HG03139 (cell line): ENCODE measurements around the gene RNFT2.
A peak's percentile ranks its signal among the peaks of the same experiment; 100 is the strongest.

Source experiments
- ATAC-seq: cut with Tn5 transposase; IDR thresholded peaks from one replicate; pipeline ENCODE4 v1.9.1; 2021; ENCODE audit not compliant: unreplicated experiment

The RNFT2 gene, protein sequence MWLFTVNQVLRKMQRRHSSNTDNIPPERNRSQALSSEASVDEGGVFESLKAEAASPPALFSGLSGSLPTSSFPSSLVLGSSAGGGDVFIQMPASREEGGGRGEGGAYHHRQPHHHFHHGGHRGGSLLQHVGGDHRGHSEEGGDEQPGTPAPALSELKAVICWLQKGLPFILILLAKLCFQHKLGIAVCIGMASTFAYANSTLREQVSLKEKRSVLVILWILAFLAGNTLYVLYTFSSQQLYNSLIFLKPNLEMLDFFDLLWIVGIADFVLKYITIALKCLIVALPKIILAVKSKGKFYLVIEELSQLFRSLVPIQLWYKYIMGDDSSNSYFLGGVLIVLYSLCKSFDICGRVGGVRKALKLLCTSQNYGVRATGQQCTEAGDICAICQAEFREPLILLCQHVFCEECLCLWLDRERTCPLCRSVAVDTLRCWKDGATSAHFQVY

GRCh38 chr12:116737774-116738657, at the start of gene RNFT2, which contains the start of gene SPRING1:
Gene RNFT2 (plus strand): TSS chr12:116738315. CDS start chr12:116740498, 2,183 bp downstream.
Gene SPRING1 (minus strand): TSS chr12:116738069. CDS start chr12:116737900, 169 bp downstream.
- ATAC-seq, result peak; percentile 97

GRCh38 chr12:116689521-116689920, 48.6 kb upstream of the RNFT2 start:
- no peak for ATAC-seq

DNA sequence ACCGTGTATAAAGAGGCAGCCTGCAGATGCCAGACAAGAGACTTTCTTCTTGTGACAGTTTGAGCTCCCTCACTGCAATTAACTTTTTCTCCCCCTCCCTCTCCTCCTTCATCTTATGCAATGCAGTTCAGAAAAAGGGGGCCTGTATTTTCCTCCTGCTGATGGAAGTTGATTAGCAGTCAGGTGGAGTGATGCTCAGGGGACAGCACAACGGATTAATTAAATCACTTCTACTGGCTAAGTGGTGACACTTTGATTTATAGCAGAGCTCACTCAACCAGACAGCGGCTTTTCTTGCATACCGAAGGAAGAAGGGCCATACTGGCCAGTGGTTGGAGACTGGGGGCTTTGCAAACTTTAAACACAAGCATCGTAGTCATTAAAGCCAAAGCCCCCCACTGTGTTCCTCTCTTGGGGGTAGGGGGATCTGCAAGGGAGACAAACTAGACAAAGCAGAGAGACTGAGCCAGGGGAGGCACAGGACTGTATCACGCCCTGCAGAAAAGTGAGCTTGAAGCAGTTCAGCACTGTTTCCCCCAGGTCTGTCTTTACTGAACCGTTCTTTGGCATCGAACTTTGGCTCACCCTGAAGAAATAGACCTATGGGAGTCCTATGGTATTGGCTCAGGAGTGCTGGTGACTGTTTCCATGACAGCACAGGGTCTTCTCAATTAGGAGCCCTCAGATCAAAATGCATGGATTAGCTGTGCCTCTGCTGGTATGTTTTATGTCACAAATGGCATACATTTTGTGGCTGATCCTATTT, 48.0 kb upstream of the RNFT2 start:
- no peak for ATAC-seq

DNA sequence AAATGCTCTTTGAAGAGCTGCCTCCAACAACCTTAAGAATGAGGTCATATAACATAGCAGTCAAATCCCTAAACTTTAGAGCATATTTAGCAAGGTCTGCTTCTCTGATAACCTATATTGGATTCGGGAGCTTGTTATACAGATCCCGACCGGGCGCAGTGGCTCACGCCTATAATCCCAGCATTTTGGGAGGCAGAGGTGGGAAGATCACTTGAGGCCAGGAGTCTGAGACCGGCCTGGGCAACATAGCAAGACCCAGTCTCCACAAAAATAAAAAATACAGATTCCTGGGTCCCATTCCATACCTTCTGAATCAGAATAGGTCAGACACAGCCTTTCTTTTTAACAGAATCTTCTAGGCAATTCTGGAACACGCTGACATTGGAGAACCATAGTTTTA, 46.9 kb upstream of the RNFT2 start:
- no peak for ATAC-seq

DNA sequence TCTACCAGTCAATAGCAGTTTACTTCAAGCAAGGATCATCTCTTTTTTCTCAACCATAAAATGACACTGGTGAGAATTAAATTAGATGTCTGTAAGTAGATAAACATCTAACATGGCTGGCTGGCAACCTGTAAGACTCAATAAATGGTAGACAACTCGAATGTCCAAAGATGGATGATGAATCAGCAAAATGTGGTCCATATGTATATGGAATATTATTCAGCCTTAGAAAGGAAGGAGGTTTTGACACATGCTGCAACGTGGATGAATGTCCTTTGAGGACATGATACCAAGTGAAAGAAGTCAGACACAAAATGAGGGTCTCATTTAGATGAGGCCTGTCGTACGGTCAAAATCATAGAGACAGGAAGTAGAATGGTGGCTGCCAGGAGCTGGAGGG, 46.5 kb upstream of the RNFT2 start:
- ATAC-seq, result no peak

DNA sequence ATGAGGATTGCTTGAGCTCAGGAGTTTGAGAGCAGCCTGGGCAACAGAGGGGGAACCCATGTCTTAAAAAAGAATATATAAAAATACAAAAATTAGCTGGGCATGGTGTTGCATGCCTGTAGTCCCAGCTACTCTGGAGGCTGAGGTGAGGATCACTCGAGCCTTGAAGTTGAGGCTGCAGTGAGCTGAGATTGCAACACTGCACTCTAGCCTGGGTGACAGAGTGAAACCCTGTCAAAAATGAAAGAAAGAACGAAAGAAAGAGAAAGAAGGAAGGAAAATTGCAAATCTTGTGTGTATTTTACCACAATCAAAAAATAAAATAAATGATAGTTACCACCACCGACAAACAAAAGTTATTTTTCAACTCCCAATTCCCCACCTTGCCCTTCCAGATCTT, 45.5 kb upstream of the RNFT2 start:
- ATAC-seq, result no peak

DNA sequence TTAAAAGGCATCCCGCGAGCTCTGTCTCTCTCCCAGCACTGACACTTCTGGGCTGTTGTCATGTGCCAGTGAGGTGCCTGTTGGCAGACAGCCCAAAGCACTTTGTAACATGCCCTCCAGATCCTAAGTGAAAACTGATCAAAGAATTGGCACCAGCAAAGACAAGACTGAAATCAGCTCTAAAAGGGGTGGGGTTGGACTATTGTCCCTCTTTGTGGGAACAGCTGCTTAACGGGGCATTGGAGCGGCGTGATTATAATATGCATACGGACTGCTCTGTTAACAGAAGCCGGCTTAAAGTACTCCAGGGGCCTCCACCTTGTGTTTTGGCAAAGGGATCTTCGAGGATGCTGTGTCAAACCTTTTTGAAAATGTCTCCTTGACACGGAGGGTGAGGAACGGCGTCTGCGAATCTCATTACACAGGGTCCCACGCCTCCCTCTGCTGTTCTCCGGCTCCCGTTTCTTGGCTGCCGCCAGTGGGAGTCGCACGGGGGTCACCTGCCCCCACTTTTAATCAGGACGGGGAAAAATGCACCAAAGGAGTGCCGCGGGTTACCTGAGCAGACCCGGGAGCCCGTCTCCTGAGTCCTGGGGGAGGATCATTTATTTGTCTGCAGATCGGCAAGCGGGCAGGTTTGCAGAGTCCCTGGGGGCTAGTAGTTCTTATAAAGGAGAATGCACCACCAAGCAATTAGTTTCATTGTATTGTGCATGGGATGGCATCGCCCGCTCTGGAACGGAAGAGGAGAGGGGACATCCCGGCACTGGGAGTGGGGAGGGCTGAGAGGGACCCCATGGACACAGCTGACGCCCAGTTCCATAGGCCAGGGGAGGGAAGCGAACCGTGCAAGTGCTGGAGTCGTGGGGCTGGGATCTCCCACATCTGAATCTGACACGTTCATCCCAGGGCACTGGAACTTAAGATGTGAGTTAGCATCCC, 44.6 kb upstream of the RNFT2 start:
- ATAC-seq, result no peak

GRCh38 chr12:116694653-116695463, 43.3 kb upstream of the RNFT2 start:
- no peak for ATAC-seq

DNA sequence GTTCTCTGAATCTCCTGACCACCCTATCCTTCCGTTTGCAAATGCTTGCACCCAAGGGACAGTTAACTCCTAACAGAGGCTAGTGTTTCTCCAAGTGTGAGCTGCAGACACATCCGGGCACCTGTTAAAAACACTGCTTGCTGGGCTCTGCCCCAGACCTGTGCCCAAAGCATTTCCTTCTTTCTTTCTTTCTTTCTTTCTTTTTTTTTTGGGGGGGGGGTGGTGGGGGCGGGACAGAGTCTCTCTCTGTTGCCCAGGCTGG, 42.7 kb upstream of the RNFT2 start:
- ATAC-seq, result no peak

DNA sequence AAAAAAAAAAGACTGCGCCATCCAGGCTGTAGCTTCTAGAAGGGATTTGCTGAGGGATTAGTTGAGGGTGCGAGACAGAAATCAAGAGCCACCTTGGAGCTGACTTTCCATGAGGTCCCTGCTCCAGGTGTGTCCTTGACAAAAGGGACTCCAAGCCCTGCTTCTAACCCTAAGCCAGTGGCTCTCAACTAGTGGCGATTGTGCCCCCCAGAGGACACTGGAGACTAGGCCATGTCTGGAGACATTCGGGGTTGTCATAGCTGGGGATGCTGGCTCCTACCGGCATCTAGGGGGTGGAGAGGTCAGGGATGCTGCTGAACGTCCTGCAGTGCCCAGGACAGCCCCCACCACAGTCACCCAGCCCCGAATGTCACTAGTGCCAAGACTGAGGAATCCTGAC, 40.8 kb upstream of the RNFT2 start:
- ATAC-seq, result no peak

GRCh38 chr12:116697716-116698115, 40.4 kb upstream of the RNFT2 start:
- no peak for ATAC-seq

DNA sequence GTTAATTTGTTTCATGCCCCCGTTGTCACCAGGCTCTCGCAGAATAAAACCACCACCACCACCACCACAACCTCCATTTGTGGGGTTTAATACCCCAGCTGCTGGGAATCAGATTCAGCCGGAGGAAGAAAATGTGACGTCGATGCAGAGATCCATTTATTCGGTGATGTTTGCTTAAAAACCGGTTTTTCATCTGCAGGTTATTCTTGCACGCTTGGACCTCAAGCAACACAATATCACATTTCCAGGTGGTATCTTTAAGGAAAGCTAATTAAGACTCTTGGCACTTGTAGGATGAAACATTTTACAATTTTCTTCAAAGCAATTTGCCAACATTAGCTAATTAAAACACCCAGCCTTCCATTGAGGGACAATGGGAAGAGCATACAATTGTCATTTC, 40.0 kb upstream of the RNFT2 start:
- ATAC-seq, result no peak

DNA sequence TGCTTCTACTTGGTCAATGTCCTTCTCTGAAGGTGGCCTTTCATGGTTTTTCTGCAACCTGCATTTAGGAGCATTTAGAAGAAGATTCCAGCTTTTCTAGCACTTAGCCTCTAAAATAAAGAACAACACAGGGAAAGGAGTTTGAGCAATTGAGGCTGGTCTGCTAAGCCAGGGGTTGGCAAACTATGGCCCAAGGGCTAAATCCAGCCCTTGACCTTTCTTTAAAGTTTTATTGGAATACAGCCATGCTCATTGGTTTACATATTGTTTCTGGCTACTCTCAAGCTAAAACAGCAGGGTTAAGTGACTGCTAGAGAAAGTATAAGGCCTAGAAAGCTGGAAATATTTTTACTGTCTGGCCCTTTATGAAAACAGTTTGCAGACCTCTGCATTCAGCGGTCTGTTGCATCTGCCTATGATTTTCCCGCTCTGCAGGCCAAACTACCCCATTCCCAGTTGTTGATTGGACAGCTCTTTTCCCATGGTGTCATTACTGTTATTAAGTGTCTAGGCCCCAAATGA, 39.5 kb upstream of the RNFT2 start:
- no peak for ATAC-seq

GRCh38 chr12:116700066-116700465, 38.0 kb upstream of the RNFT2 start:
- ATAC-seq, result no peak

DNA sequence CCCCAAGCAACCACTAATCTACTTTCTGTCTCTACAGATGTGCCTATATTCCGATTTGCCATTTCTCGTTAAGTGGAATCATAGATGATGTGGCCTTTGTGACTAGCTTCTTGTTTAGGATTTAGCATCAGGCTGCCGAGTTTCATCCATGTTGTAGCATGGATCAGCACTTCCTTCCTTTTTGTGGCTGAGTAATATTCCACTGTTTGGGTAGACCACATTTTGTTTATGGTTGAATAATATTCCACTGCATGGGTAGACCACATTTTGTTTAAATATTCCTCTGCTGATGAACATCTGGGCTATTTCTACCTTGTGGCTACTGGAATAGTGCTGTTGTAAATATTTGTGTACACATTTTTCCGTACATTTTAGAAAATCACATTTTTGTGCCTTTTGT, 36.7 kb upstream of the RNFT2 start:
- no peak for ATAC-seq

DNA sequence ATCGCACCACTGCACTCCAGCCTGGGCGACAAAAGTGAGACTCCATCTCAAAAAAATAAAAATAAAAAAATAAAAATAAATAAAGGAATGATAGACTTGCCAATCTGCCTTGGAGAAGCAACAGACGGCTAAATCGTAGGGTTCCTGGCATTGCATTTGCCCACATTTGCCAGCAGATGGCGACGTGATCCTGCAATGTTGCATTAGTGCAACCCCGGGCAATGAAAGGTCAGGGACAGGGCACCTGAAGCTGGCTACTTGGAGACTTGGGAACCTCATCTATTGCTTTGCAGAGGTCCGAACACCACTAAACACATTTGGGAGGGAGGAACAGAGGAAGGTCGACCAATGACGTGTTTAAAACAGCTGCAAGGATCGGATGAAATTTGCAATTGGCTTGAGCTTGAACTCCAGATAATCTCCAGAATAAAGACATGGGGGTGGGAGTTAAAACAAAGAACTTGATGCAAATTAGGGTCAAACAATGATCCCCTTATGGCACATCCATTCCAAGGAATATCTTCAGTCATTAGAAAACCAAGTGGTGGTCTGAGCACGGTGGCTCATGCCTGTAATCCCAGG, 34.8 kb upstream of the RNFT2 start:
- no peak for ATAC-seq

DNA sequence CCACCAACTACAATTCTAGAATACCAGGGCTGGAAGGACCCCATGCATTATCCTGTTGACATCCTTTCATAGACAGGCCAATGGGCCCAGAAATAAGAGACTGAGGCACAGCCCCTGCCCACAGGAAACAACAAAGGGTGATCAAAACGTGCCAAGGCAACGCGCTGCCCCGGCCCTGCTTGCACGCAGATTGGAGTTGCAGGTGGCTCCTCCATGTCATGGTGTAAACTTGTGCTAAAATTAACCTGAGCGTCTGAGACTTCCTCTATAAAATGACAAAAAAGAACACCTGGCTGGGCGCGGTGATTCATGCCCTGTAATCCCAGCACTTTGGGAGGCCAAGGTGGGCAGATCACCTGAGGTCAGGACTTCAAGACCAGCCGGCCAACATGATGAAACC, 30.4 kb upstream of the RNFT2 start:
- no peak for ATAC-seq

DNA sequence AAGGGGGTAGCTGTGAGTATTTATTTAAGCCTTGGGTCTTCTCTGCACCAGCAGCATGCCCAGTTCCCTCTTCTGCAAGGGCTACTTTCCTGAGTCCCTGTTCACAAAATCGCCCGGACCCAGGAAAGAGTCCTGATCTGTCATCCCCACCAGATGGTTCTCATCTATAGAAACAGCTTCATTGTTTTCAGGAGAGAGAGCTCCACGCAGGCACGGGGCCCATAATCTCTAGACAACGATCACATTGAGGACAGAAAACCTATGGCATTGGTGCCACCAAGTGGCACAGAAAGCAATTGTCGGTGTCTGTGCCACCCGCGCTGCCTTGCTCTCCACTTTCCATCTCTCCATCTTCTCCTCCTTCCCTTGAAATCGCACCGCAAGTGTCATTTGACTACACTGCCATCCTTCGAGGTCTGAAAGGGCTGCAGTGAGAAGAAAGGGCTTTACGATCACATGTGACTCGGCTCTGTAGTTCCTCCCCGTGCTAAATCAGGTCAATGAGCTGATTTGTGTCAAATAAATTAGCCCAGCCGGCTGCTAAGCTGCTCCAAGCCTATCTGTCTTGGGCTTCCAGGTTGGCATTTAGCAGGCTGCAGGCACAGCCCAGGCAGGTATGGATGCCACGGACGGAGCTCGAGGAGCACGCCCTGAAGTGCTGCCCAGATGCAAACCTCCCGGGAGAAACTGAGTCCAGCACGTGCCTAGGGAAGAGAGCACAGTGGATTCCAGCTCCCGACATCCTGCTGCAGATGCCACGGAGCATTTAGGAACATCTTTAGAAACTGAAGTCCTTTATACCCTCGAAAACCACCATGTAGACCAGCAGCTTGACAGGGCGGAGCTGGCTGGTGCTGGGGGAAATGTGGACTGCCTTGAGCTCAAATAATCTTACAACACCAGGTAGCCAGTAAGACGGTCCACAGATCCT, 29.0 kb upstream of the RNFT2 start:
- ATAC-seq, result no peak
